HG03097 (cell line): ENCODE results near the gene MCM7.
"Not testable (repeated sequence)": the region's sequence is repeated elsewhere in the genome, so short reads cannot be mapped to it uniquely, and the experiment has no call there.

Experiments
- ATAC-seq: cut with Tn5 transposase; IDR thresholded peaks from one replicate; pipeline ENCODE4 v1.9.1; 2021; ENCODE audit not compliant: unreplicated experiment, low FRiP score

Gene MCM7

GRCh38 chr7:100101016-100101862, at the start of gene MCM7, which contains the start of gene AP4M1:
TSS of gene MCM7 (minus strand) at chr7:100101397. CDS start at chr7:100101294, 103 bp downstream.
TSS of gene AP4M1 (plus strand) at chr7:100101643. CDS start at chr7:100101715, 72 bp downstream.
- peak; percentile 65 for ATAC-seq

DNA sequence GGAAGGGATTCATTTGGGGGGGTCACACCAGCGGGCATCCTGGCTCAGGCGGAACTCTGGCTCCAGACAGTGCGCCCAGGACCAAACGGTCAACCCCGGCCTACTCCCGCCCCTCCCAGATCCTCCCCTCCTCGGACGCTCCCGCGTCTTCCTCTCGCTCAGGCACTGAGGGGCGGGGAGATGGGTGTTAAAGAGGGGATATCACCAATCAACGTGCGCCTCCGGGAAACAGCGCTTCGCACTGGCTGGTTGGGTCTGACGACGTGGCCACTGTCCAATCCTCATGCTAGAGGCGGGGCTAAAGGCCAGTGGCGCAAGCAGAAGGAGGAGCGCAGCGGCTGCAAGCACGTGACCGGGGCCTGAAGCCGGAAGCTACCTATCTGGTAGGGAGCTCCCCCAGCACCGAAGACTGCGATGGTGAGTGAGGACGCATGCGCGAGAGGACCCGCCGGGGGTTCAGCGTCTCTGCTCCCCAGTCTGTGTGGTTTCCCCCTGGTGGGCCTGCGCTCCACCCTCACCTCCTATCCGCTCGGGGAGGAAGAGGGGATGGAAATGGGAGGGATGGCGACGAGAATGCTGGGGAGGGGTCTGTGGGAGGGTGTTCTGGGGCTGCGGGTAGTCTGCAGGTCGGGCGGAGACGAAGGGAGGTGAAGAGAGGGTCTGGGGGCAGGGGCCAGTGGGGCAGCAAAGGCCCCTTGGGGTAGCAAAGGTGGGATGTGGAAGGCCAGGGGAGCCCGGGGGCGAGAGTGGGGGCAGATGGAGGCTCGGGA, 47.5 kb upstream of the MCM7 start, which contains the start of gene LAMTOR4:
Gene LAMTOR4, plus strand, starts transcription at position 360 of the 770 bp plus-strand sequence. Its CDS starts 55 bp downstream, at position 415.
- ATAC-seq, result peak; percentile 98

DNA sequence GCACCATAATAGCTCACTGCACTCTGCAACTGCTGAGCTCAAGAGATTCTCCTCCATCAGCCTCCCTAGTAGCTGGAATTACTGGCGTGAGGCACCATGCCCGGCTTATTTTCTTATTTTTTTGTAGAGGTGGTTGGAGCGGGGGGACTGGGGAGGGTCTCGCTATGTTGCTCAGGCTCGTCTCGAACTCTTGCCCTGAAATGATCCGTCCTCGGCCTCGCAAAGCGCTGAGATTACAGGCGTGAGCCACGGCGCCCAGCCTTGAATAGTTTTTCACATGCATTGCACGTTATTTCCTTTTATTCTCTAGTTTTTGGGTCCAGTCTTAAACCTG, 47.0 kb upstream of the MCM7 start:
- ATAC-seq, result no peak

GRCh38 chr7:100147278-100147677, 46.1 kb upstream of the MCM7 start:
- ATAC-seq, result no peak

DNA sequence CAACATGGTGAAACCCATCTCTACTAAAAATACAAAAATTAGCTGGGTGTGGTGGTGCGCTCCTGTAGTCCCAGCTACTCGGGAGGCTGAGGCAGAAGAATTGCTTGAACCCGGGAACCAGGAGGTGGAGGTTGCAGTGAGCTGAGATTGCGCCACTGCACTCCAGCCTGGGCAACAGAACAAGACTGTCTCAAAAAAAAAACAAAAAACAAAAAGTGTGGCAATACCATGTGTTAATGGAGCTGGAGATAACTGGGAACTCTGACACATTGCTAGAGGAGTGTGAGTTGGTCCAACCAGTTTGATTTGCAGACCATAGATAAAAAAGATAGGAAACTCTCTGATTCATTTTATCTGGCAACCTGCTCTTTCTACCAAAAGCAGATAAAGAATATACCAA, 45.2 kb upstream of the MCM7 start:
- not testable (repeated sequence) for ATAC-seq

- no peak for ATAC-seq
These were observed 41.3 kb upstream of the MCM7 start for GRCh38 chr7:100142461-100142860.

- no peak for ATAC-seq
These were observed 40.4 kb upstream of the MCM7 start for GRCh38 chr7:100141555-100141949.

DNA sequence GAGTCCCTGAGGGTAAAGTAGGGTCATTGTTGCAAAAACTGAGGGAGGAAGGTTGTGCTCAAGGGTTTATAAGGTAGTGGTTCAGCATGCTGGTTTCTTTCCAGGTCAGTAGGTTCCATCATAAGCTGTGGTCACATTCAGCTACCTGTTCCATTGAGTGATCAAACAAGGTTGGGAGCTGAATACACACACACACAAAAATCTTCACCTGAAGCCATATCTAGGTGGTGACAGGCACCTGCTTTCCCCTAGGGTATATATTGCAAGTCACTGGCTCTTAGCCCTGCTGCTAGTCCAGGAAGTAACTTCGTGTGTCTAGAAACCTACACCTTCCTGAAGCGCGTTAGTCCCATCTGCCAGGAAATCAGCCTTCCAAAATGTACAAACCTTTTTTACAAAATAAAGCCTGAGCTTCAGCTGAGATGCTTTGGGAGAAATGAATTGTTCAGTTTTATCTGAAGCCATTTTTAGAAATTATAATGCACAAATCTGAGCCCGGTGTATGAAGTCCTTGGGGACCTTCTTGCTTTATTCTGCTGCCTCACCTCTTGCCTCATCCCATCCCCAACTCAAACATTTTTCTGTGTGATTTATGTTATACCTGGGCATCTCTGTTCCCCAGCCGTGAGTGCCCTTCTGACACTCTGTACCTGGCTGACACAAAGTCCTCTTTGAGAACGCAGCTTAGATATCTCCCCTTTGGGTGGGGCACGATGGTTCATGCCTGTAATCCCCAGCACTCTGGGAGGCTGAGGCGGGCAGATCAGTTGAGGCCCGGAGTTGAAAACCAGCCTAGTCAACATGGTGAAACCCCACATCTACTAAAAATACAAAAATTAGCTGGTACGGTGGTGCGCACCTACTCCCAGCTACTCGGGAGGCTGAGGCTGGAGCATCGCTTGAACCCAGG, 36.9 kb upstream of the MCM7 start:
- ATAC-seq, result no peak

GRCh38 chr7:100132697-100133151, 31.5 kb upstream of the MCM7 start:
- ATAC-seq, result peak; percentile 49

DNA sequence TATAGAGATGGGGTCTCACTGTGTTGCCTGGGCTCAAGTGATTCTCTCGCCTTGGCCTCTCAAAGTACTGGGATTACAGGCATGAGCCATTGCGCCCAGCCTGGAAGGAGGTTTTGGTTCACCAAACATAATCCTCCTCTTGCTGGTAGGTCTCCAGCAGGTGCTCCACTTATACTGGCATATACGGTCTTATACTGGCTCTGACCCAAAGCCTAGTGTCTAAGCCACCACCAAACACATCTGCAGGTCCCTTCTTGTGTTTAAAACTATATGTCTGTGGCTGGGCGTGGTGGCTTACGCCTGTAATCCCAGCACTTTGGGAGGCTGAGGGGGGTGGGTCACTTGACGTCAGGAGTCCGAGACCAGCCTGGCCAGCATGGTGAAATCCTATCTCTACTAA, 30.9 kb upstream of the MCM7 start:
- ATAC-seq, result no peak

DNA sequence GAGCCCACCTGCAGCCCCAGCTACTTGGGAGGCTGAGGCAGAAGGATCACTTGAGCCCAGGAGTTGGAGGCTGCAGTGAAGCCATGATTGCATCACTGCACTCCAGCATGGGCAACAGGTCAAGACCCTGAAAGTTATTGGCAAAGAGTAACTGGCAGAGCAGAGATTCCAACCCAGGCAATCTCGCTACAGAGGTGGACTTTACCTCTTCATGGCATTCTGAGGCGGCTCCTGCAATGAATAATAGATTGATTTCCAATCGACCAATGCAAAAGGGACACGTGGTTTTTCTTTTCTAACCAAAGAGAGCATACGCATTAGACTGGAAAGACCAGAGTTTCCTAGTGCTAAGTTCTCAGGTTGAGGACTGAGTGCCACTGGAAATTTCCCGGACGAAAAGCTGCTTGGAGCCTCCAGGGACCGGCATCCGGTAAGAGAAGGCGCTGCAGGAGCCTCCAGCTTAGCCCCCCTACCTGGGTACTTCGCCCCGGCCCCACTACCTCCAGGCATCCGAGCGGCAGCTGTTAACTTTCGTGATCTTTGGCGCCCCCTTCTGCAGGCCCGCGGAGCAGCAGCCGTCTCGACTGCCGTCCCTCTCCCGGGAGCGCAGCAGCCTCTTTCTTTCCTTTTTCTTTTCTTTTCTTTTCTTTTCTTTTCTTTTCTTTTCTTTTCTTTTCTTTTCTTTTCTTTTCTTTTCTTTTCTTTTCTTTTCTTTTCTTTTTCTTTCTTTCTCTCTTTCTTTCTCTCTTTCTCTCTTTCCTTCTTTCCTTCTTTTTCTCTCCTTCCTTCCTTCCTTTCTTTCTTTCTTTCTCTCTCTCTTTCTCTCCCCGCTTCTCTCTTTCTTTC, 29.6 kb upstream of the MCM7 start:
- ATAC-seq, result no peak

GRCh38 chr7:100130220-100130607, 29.0 kb upstream of the MCM7 start:
- not testable (repeated sequence) for ATAC-seq

GRCh38 chr7:100128637-100128963, 27.4 kb upstream of the MCM7 start:
- no peak for ATAC-seq

DNA sequence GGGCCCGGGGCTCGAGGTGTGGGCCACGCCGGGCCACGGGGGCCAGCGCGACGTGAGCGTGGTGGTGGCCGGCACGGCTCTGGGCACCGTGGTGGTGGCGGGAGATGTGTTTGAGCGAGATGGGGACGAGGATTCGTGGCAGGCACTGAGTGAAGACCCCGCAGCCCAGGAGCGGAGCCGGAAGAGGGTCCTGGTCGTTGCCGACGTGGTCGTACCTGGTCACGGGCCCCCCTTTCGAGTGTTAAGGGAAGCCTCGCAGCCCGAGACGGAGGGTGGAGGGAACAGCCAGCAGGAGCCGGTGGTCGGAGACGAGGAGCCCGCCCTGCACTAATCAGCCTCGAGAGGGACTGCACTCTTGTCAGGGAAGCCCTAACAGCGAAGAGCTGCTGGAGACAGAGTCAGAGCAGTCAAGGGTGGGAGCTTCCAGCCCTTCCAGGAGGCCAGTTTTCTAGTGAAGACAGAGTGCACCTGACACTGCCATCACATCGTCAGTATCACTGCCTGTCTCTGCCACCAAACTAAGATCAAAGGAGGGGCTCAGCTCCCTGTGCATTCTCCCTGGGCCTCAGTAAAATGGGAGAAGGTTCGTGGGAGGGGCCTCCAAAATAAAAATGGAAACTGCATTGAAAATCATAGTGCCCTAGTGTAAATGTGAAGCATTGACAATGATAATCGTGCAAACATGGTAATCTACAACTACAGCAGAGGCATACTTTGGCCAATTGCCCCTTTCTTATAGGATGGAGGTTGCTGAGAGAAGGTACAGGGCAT, 26.9 kb upstream of the MCM7 start:
- no peak for ATAC-seq

- ATAC-seq, result peak; percentile 42
These were observed 26.0 kb upstream of the MCM7 start, which contains the start of gene MBLAC1 for GRCh38 chr7:100126931-100127865. TSS of gene MBLAC1 (plus strand) at chr7:100126967. CDS start at chr7:100127396, 429 bp downstream.

DNA sequence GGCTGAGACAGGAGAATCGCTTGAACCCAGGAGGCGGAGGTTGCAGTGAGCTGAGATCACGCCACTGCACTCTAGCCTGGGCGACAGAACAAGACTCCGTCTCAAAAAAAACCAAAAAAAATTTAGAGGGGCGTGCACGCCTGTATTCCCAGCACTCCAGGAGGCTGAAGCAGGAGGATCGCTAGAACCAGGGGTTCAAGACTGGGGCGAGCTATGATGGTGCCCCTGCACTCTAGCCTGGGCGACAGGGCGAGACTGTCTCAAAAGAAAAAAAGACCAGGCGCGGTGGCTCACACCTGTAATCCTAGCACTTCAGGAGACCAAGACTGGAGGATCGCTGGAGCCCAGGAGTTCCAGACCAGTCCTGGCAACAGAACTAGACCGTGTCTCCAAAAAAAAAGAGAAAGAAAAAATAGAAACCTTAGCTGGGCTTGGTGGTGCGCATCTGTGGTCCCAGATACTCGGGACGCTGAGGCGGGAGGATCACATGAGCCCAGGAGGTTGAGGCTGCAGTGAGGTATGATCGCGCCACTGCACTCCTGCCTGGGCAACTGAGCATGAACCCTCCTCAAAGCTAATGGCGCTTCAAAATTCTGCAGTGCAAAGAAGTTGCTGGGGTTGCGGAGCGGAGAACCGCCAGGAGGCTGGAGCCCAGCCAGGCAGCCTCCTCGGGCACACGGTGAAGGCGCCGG, 25.2 kb upstream of the MCM7 start:
- peak; percentile 40 for ATAC-seq
